NCI-H1092 (cell line): ENCODE data around the gene ABCA10.
"Not testable (repeated sequence)": the region's sequence is repeated elsewhere in the genome, so short reads cannot be mapped to it uniquely, and the experiment has no call there.

Source experiments
- DNase-seq: peaks from one replicate; lab custom pipeline; 2025; lab: John Stamatoyannopoulos, UW

Gene ABCA10

DNA sequence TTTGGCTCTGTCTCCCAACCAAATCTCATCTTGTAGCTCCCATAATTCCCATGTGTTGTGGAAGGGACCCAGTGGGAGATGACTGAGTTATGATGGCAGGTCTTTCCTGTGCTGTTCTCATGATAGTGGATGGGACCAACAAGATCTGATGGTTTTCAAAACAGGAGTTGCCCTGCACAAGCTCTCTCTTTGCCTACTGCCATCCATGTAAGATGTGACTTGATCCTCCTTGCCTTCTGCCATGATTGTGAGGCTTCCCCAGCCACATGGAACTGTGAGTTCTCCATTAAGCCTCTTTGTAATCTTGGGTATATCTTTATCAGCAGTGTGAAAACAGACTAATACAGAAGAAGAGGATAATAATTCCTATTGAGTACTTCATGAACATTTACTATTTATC, 60.0 kb downstream of the ABCA10 start:
- DNase-seq, result not testable (repeated sequence)

GRCh38 chr17:69166957-69167356, 61.7 kb downstream of the ABCA10 start:
- DNase-seq, result no peak

- no peak for DNase-seq
These were observed 64.4 kb downstream of the ABCA10 start for GRCh38 chr17:69164206-69164605.

- no peak for DNase-seq
These were observed 69.2 kb downstream of the ABCA10 start for GRCh38 chr17:69159418-69159817.

GRCh38 chr17:69154267-69154666, 74.4 kb downstream of the ABCA10 start:
- no peak for DNase-seq

DNA sequence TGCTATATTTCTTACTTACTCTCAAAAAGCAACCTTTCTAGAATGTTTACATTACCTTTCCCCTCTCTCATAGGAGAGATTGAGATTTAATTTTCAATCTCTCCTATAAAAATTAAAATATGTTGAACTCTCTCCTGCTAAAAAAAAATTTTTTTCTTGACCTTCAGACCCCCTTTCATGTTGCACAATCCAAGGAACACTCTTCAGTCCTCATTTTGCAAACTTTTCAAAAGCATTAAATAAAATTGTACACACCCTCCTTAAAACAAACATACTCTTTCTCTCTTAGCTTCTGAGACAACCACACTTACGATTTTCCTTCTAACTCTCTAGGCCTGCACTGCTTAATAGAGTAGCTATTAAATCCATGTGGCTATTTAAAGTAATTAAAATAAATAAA, 78.3 kb downstream of the ABCA10 start:
- DNase-seq, result no peak

DNA sequence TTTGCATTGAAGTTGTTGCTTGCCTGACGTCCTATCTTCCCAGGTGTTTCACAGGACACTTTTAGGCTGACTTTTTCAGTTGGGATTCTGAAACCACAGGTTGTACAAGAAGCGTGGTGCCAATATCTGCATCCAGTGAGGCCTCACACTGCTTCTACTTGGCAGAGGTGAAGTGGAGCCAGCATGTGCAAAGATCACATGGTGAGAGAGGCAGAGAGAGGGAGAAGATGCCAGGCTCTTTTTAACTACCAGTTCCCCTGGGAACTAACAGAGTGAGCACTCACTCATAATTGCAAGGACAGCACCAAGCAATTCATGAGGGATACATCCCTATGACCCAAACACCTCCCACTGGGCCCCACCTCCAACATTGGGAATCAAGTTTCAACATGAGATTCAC, 81.2 kb downstream of the ABCA10 start:
- no peak for DNase-seq

DNA sequence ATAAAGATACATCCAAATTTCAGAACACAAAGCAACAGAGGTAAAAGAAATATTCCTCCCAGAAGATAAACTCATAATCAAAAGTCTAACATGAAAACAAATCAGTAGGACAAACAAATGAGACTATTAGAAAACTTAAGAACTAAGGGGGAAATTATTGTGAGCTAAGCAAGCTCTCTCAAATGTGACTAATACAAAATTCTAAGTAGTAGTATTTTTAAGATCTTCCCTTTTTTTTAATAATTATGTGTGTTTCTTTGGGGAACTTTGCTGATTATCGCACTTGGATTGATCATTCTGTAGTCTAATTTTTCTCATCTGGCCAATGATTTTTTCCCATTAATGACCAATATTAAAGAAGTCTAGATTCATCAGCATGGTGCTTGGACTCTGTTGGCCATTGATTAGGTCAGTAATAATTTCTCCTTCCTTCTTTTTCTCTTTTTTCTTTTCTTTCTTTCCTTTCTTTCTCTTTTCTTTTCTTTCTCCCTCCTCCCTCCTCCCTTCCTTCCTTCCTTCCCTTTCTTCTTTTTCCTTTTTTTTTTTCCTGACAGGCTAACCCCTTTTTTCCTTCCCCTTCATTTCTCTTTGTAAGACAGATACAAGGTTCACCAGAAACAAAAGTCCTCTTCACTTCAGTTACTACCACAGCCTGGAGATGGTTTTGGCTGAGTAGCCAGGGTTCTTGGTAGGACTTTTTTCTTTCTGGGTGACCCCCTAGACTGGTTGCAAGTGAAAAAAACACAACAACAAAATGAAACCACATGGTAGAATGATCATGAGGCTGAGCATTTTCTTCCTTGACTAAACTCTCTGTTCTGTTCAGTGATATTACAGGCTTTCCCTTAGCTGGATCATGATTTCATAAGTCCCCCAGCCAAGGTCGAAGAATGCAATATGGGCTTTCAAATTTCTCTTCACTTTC, 84.0 kb downstream of the ABCA10 start:
- no peak for DNase-seq

DNA sequence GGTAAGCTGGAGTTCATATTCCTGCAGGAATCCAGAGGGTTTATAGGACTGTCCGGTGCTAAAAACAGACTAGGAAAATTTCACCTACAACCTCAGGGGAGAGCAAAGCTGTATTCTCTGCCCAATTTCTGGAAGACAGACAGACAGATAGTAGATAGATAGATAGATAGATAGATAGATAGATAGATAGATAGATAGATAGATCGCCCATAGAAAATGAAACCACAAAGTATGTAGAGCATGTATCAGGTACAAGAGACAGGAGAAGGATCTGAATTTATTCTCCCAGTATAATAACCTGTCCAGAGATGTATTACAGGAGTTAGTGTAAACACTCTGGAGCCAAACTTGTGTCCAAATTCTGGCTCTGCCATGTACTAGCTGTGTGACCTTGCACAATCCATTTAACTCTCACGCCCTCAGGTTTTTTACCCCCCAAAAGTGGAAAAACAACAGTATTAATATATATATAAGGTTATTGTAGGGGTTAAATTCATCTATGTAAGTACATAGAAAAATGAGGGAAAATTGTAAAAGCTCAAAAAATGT, 84.9 kb downstream of the ABCA10 start:
- DNase-seq, result no peak

DNA sequence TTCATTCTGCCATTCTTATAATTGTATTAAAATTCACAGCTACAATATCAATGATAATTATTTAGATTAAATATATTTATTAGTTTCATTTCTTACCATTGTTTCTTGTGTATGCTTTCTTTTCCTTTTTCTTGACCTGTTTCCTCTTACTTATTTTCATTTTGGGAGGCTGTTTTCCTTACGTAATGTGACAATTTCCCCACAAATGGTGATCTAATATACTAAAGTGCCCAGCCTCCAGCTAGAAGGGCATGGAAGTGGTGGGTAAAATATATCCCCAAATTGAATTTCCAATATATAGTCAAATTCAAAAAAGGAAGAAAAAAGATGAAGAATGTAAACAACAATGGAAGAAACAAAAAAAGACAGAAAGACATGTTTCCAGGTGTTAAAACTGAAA, 85.5 kb downstream of the ABCA10 start:
- no peak for DNase-seq

GRCh38 chr17:69142175-69142802, 86.3 kb downstream of the ABCA10 start:
- DNase-seq, result no peak

- no peak for DNase-seq
These were observed 87.0 kb downstream of the ABCA10 start, which contains the start of gene ABCA6 for GRCh38 chr17:69141431-69142174. Gene ABCA6, minus strand, starts transcription at chr17:69141895. Its CDS starts 1,192 bp downstream, at chr17:69140703.

GRCh38 chr17:69134112-69134511, 94.5 kb downstream of the ABCA10 start:
- DNase-seq, result no peak

DNA sequence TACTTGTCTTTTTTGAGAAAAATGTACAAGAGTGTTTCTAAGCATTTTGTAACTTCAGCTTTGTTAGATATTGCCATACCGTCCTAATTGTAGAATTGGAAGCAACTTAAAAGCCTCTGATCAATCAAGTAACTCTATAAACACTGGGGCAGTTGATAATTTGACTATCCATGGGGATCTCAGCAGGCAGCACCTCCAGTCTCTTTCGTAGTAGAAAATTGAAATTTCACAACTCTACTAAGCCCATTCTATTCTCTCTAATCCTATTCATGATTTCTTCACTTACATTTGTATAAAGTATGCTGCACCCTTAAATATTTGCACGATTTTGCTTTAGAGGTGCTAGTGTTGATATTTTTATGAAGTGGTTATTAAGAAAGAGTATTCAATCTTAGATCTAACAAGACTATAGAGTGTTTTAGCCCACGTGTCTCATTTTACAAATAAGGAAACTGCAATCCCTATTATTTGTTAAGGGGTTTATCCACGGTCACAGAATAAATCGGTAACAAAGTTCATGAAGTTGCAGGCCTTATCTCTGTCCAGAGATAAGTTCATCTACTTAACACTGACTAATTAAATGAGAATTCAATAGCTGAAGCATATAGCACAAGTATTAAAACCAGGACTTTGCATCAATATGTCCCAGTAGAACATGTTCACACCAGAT, 97.9 kb downstream of the ABCA10 start:
- no peak for DNase-seq

DNA sequence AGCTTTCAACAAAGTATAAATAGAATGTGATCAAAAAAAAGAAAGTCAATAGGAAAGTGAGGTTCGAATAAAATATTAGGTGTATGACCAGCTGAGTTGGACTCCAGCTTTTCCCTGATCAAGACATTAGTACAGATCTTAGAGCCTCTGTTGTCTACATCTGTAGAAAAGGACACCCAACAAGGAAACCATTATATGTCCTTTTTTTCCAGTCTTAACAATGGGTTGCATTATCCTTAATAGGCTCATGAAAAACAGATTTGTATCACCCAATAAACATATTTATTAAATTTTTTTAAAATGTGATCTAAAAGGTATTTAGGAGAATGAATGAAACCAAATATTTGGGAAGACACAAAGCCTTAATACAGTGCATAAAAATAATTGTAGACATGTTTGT, 105.0 kb downstream of the ABCA10 start:
- DNase-seq, result no peak

DNA sequence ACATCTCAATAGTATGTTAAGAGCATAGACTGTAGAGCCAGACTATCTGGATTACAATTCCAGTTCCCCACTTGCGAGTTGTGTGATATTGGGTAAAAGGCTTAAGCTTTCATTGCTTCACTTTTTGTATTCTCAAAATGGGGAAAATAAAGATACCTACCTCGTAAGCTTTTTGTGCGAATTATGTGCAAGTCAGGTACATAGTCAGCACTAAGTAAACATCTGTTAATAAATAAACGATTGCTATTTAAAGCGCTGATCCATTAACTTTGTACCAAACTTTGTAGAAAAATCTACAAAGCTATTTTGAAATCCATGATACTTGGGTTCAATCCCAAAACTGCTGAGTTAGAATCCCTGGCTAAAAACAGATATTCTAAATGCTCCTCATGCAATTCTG, 106.6 kb downstream of the ABCA10 start:
- no peak for DNase-seq

DNA sequence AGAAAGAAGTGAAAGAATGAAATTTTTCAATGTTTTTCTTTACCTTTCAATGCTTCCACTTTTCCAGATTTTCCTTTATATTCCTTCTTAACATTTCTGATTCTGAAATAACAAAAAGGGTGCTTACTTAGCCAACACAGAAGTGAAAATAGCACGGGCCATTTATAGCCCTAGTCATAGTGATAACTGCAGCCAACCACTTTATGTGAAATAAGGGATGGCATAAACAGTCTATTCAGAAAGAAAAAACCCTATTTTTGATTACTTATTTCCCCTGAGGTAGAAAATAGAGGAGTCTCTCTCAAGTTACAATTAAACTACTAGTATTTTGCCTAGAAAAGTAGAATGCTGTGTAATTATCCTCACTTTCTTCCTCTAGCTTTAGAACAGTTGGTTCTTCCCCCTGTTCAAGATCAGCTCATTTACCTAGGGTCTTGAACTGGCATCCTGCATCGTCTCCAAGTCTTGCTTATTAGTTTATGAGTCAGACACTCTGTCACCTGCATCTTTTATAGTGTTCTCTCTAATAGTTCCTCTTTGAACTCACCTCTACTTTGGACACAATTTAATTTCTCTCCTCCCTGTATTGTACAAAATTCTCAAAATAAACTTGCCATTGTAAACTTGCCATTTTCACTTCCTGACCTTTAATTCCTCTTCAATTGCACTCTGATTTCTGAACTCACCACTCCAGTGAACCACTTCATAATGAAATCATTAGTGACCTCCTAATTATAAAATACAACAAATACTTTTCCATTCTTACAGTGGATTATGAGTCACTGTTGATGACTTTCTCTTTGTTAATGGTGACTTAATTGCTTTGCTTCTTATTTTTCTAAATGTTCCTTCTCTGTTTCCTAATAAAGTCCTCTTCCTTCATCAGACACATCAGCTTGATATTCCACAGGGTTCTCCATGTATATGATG, 110.5 kb downstream of the ABCA10 start:
- no peak for DNase-seq

DNA sequence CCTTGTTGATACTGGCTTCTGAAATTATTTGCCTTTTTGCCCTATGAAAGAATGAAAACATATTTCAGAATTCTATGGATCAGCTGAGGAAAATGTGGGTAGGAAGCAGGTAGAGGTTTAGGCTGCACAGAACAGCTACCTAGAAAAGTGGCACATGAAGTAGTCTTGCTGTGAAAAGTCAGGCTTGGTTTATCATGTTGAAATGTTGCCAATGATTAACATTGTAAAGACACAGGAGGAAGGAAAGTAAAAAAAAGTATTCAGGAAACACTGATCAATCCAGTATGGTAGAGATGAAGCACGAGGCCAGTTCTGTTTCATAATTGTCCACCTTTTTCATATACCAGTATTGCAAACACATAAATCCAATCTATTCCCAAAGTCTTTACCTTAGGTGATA, 116.8 kb downstream of the ABCA10 start:
- DNase-seq, result no peak

- no peak for DNase-seq
These were observed 122.5 kb downstream of the ABCA10 start for GRCh38 chr17:69105907-69106730.
